Stimulated activated CD4-positive, alpha-beta T cell treated with anti-CD3 and anti-CD28 coated beads, Interleukin-1b, Interleukin-23, amount 100 ng/mL, for 48 hours (primary cell): ENCODE data around the gene FAM110D.
A peak's percentile ranks its signal among the peaks of the same experiment; 100 is the strongest.

Experiments used
- DNase-seq: peaks from one replicate; pipeline ENCODE4 v3.0.0-alpha.2; 2020

The FAM110D gene

GRCh38 chr1:26164036-26164860, 5.4 kb downstream of the FAM110D start:
- peak; percentile 15 for DNase-seq

- no peak for DNase-seq
These were observed 6.3 kb downstream of the FAM110D start for GRCh38 chr1:26164861-26165842.

- no peak for DNase-seq
These were observed 7.9 kb downstream of the FAM110D start for GRCh38 chr1:26166719-26167281.

- no peak for DNase-seq
These were observed 9.7 kb downstream of the FAM110D start, which contains the start of gene C1orf232 for GRCh38 chr1:26168410-26169197. C1orf232 (minus strand) TSS chr1:26168963; CDS start chr1:26168499, 464 bp downstream.

- DNase-seq, result no peak
These were observed 10.3 kb downstream of the FAM110D start for GRCh38 chr1:26169198-26169554.

- DNase-seq, result peak; percentile 91
These were observed 11.0 kb downstream of the FAM110D start, which contains the start of gene ZNF593 for GRCh38 chr1:26169669-26170471. ZNF593 (plus strand) TSS chr1:26169908; CDS start chr1:26169984, 76 bp downstream.

GRCh38 chr1:26170472-26170821, 11.6 kb downstream of the FAM110D start:
- DNase-seq, result no peak

- DNase-seq, result no peak
These were observed 12.5 kb downstream of the FAM110D start, which contains the start of gene ZNF593OS for GRCh38 chr1:26171084-26172072. ZNF593OS (minus strand) TSS chr1:26171832; CDS start chr1:26171661, 171 bp downstream.

- DNase-seq, result no peak
These were observed 16.5 kb downstream of the FAM110D start for GRCh38 chr1:26175346-26175745.

- DNase-seq, result peak; percentile 22
These were observed 18.4 kb downstream of the FAM110D start, which contains the start of gene CNKSR1 for GRCh38 chr1:26177182-26177684. CNKSR1 (plus strand) TSS chr1:26177491; CDS start chr1:26177548, 57 bp downstream.

- DNase-seq, result no peak
These were observed 21.2 kb downstream of the FAM110D start for GRCh38 chr1:26180010-26180506.

GRCh38 chr1:26181586-26182382, 22.9 kb downstream of the FAM110D start:
- no peak for DNase-seq

GRCh38 chr1:26182383-26182696, 23.5 kb downstream of the FAM110D start:
- no peak for DNase-seq

GRCh38 chr1:26184086-26184485, 25.2 kb downstream of the FAM110D start:
- no peak for DNase-seq

GRCh38 chr1:26184883-26185282, 26.0 kb downstream of the FAM110D start:
- DNase-seq, result no peak

- DNase-seq, result no peak
These were observed 29.0 kb downstream of the FAM110D start for GRCh38 chr1:26187882-26188281.

GRCh38 chr1:26188477-26188876, 29.6 kb downstream of the FAM110D start:
- DNase-seq, result no peak

- no peak for DNase-seq
These were observed 30.5 kb downstream of the FAM110D start for GRCh38 chr1:26189331-26189730.

GRCh38 chr1:26189751-26190275, 30.9 kb downstream of the FAM110D start:
- no peak for DNase-seq
